GM12873 (cell line): ENCODE results near the gene BCAR3.

Experiments used
- CTCF ChIP-seq: IDR thresholded peaks from 2 replicates; pipeline ENCODE4 v1.5.1; 2012; ENCODE audit warnings: low read depth, mild to moderate bottlenecking, moderate library complexity, low read length, control low read depth; ENCODE audit not compliant: insufficient read depth; ENCODE audit errors: missing control alignments

The BCAR3 gene

GRCh38 chr1:93573940-93574469, 107.6 kb downstream of the BCAR3 start:
- TF ChIP-seq CTCF, result no peak

- no peak for TF ChIP-seq CTCF
These were observed 109.9 kb downstream of the BCAR3 start for GRCh38 chr1:93571623-93572310.

- no peak for TF ChIP-seq CTCF
These were observed 112.1 kb downstream of the BCAR3 start for GRCh38 chr1:93569489-93569888.

- TF ChIP-seq CTCF, result no peak
These were observed 114.2 kb downstream of the BCAR3 start for GRCh38 chr1:93567255-93567918.

GRCh38 chr1:93566227-93566626, 115.4 kb downstream of the BCAR3 start:
- no peak for TF ChIP-seq CTCF

- TF ChIP-seq CTCF, result no peak
These were observed 116.0 kb downstream of the BCAR3 start for GRCh38 chr1:93565496-93566206.

GRCh38 chr1:93559695-93560094, 121.9 kb downstream of the BCAR3 start:
- TF ChIP-seq CTCF, result no peak
